Gastrocnemius medialis (tissue), 4 donors: ENCODE results near the gene IQSEC1. TPM values are rescaled to one million over a fixed set of nuclear protein-coding genes. Genes with fewer than 3 reads are reported as not detected.

Experiments used
- ATAC-seq, 2 donors: fragments of 150-250 bp; one replicate each; pipeline ENCODE4 v1.9.1; 2016
- DNase-seq, 2 donors: peaks; one replicate each; pipeline ENCODE4 v3.0.0-alpha.2; 2019
- H3K27ac ChIP-seq, 4 donors: fragments of 200-600 bp; sonication (generic); 1 replicate in 1 of 4; 2 replicates in 3 of 4; pipeline ENCODE4 v1.5.1; 2016 to 2018; ENCODE audit warnings: mild to moderate bottlenecking in 2 of 4, moderate library complexity in 1 of 4
- H3K27me3 ChIP-seq, 3 donors: fragments of 200-600 bp; sonication (generic) in 2 of 3; 1 replicate in 1 of 3; 2 replicates in 2 of 3; pipeline versions ENCODE4 v1.5.1 to v1.6.0; 2016 to 2019; ENCODE audit warnings: mild to moderate bottlenecking in 1 of 3, moderate library complexity in 1 of 3
- H3K36me3 ChIP-seq, 2 donors: fragments of 200-600 bp; sonication (generic) in 1 of 2; one replicate each; pipeline ENCODE4 v1.5.1; 2017 to 2018
- H3K4me1 ChIP-seq, 2 donors: fragments of 200-600 bp; sonication (generic) in 1 of 2; one replicate each; pipeline ENCODE4 v1.5.1; 2016 to 2017; ENCODE audit warnings: mild to moderate bottlenecking in 2 of 2
- H3K4me3 ChIP-seq, 4 donors: fragments of 200-600 bp; sonication (generic) in 3 of 4; 1 replicate in 1 of 4; 2 replicates in 3 of 4; pipeline ENCODE4 v1.5.1; 2016 to 2019; ENCODE audit warnings: mild to moderate bottlenecking in 2 of 4
- H3K9me3 ChIP-seq, 3 donors: fragments of 200-600 bp; sonication (generic) in 2 of 3; 1 replicate in 1 of 3; 2 replicates in 2 of 3; pipeline ENCODE4 v1.5.1; 2016 to 2019
- POLR2A ChIP-seq, 2 donors: fragments of 450-650 bp; IDR thresholded peaks; one replicate each; pipeline ENCODE4 v1.6.1; 2017; ENCODE audit warnings: antibody characterized with exemption in 2 of 2, mild to moderate bottlenecking in 2 of 2, moderate library complexity in 2 of 2
- in situ Hi-C, 4 donors: fragments of 200-750 bp; cut with MboI; loops; one replicate each; pipeline versions ENCODE4 v1.15.0 to v1.8.0; 2017; ENCODE audit warnings: low sequenced_read_pairs in 4 of 4
- intact Hi-C: fragments of 100-400 bp; cut with DNase I; formaldehyde crosslinking; loops from one replicate; pipeline ENCODE4 v1.15.1; 2023; ENCODE audit warnings: low total_unique reads
- total RNA-seq, 4 donors: library from RNA; depleted of rRNA; stranded (reverse); fragments of >200 nt; gene quantifications; one replicate each; pipeline versions ENCODE4 v1.1.0 to v1.2.3, GENCODE V29; 2016
- TF ChIP-seq, protein P1 (sequence below), 5 experiments: fragments of 450-650 bp in 3 of 5; fragments of 200-600 bp in 2 of 5; sonication (generic) in 2 of 5; IDR thresholded peaks in 4 of 5; conservative IDR thresholded peaks in 1 of 5; 1 replicate in 4 of 5; 2 replicates in 1 of 5; pipeline ENCODE4 v1.5.1; 2016 to 2019; ENCODE audit warnings: antibody characterized with exemption in 5 of 5, mild to moderate bottlenecking in 3 of 5, moderate library complexity in 3 of 5

Gene IQSEC1
- total RNA-seq, 4 donors from 2014 or later, result 15.2 to 31.3 (median 28.0) TPM

DNA sequence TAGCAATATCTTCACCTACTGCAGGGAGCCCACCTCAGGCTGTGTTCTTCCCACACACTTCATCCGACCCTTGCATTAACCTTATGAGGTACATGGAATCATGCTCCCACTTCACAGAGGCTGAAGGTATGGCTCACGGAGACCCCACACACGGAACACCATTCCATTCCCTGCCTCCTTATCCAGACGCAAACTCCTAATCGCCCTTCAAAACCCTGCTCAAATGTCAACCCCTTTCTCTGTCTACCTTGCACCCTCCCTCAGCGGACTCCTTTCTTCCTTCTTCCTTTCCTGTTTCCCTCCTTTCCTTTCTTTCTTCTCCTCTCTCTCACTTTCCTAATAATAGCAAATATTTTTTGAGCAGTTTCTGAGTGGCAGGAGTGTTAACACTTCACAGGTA lies 23.8 kb downstream of the IQSEC1 start:
- no peaks in the 10 kb centered on the region for H3K36me3 ChIP-seq
- intact Hi-C loops, result no loop called here
- H3K9me3 ChIP-seq, result no peaks in the 10 kb centered on the region
- H3K4me1 ChIP-seq, result no peaks in the 10 kb centered on the region
- DNase-seq (no peak), ATAC-seq (no peak)
- in situ Hi-C loops, result no loop called here
- H3K4me3 ChIP-seq, result no peak overlapping the region
- no peak overlapping the region for H3K27ac ChIP-seq
- no peaks in the 10 kb centered on the region for H3K27me3 ChIP-seq
- TF ChIP-seq POLR2A (IDR thresholded peaks at IDR 0.05), result no peak

GRCh38 chr3:13047296-13048165 lies 25.7 kb downstream of the IQSEC1 start:
- DNase-seq (no peak), ATAC-seq (no peak)
- H3K27me3 ChIP-seq, result no peaks in the 10 kb centered on the region
- TF ChIP-seq, protein P1, sequence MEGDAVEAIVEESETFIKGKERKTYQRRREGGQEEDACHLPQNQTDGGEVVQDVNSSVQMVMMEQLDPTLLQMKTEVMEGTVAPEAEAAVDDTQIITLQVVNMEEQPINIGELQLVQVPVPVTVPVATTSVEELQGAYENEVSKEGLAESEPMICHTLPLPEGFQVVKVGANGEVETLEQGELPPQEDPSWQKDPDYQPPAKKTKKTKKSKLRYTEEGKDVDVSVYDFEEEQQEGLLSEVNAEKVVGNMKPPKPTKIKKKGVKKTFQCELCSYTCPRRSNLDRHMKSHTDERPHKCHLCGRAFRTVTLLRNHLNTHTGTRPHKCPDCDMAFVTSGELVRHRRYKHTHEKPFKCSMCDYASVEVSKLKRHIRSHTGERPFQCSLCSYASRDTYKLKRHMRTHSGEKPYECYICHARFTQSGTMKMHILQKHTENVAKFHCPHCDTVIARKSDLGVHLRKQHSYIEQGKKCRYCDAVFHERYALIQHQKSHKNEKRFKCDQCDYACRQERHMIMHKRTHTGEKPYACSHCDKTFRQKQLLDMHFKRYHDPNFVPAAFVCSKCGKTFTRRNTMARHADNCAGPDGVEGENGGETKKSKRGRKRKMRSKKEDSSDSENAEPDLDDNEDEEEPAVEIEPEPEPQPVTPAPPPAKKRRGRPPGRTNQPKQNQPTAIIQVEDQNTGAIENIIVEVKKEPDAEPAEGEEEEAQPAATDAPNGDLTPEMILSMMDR (IDR thresholded peaks at IDR 0.05 in 4 of 5, conservative IDR thresholded peaks at IDR 0.05 in 1 of 5), result no peak
- TF ChIP-seq POLR2A (IDR thresholded peaks at IDR 0.05), result no peak
- no peaks in the 10 kb centered on the region for H3K36me3 ChIP-seq
- H3K27ac ChIP-seq, result no peak overlapping the region
- intact Hi-C loops, result no loop called here
- no peaks in the 10 kb centered on the region for H3K4me1 ChIP-seq
- in situ Hi-C loops, result no loop called here
- H3K4me3 ChIP-seq, result no peak overlapping the region
- no peaks in the 10 kb centered on the region for H3K9me3 ChIP-seq

GRCh38 chr3:13046569-13047274 lies 26.5 kb downstream of the IQSEC1 start:
- Histone ChIP-seq H3K27me3 (no peaks in the 10 kb centered on the region), H3K4me1 (no peaks in the 10 kb centered on the region), H3K36me3 (no peaks in the 10 kb centered on the region), H3K27ac (no peak overlapping the region), H3K4me3 (no peak overlapping the region), H3K9me3 (no peaks in the 10 kb centered on the region)
- DNase-seq (no peak), ATAC-seq (no peak)
- intact Hi-C loops, result no loop called here
- TF ChIP-seq POLR2A (IDR thresholded peaks at IDR 0.05), result no peak
- TF ChIP-seq, protein P1 (IDR thresholded peaks at IDR 0.05 in 4 of 5, conservative IDR thresholded peaks at IDR 0.05 in 1 of 5), result no peak
- in situ Hi-C loops, result no loop called here

- in situ Hi-C loops, result no loop called here
- Histone ChIP-seq H3K27me3 (no peaks in the 10 kb centered on the region), H3K27ac (no peak overlapping the region), H3K4me3 (no peak overlapping the region), H3K9me3 (no peaks in the 10 kb centered on the region), H3K4me1 (no peaks in the 10 kb centered on the region), H3K36me3 (no peaks in the 10 kb centered on the region)
- intact Hi-C loops, result no loop called here
- DNase-seq, result no peak
- TF ChIP-seq, protein P1 (IDR thresholded peaks at IDR 0.05 in 4 of 5, conservative IDR thresholded peaks at IDR 0.05 in 1 of 5), result no peak
- no peak for TF ChIP-seq POLR2A (IDR thresholded peaks at IDR 0.05)
- peak in 1 of 2 donors; percentile 36 for ATAC-seq
Observed at GRCh38 chr3:13045904-13046568, 27.2 kb downstream of the IQSEC1 start.
